ENCODE results near the gene NUDT1.

- no peak for TF ChIP-seq CTCF (IDR thresholded peaks at IDR 0.05)
- no peak for TF ChIP-seq POLR2A (IDR thresholded peaks at IDR 0.05)
Measured at GRCh38 chr7:2260820-2261219, 18.8 kb downstream of the NUDT1 start.
